ENCODE results near the gene LRRC74B. TPM values are rescaled to one million over a fixed set of nuclear protein-coding genes. Genes with fewer than 3 reads are reported as not detected.
"Not testable (repeated sequence)": the region's sequence is repeated elsewhere in the genome, so short reads cannot be mapped to it uniquely, and the experiment has no call there.

The LRRC74B gene
- total RNA-seq, 1 donor from 2014 or later = not detected

- DNase-seq (ENCODE audit: low spot score) = not testable (repeated sequence)
- intact Hi-C loops (cut with DNase I) = loop anchor here (5.0 kb wide), 1 partner anchor 36 kb away; no protein-coding TSS in a partner anchor
Measured at GRCh38 chr22:21048448-21048847, 2.7 kb downstream of the LRRC74B start.

GRCh38 chr22:21048965-21049364, 3.2 kb downstream of the LRRC74B start:
- intact Hi-C loops (cut with DNase I) = loop anchor here (5.0 kb wide), 1 partner anchor 37 kb away; no protein-coding TSS in a partner anchor
- not testable (repeated sequence) for DNase-seq (ENCODE audit: low spot score)

GRCh38 chr22:21051145-21051830, 5.5 kb downstream of the LRRC74B start:
- intact Hi-C loops (cut with DNase I) = no loop called here
- no peak for DNase-seq (ENCODE audit: low spot score)

- intact Hi-C loops (cut with DNase I) = no loop called here
- DNase-seq (ENCODE audit: low spot score) = no peak
Measured at GRCh38 chr22:21051831-21052400, 6.2 kb downstream of the LRRC74B start.

GRCh38 chr22:21052715-21053459, 7.1 kb downstream of the LRRC74B start:
- intact Hi-C loops (cut with DNase I) = no loop called here
- DNase-seq (ENCODE audit: low spot score) = no peak

- DNase-seq (ENCODE audit: low spot score) = no peak
- intact Hi-C loops (cut with DNase I) = no loop called here
Measured at GRCh38 chr22:21054046-21054713, 8.4 kb downstream of the LRRC74B start.

- intact Hi-C loops (cut with DNase I) = no loop called here
- DNase-seq (ENCODE audit: low spot score) = no peak
Measured at GRCh38 chr22:21054714-21055563, 9.2 kb downstream of the LRRC74B start.

- intact Hi-C loops (cut with DNase I) = no loop called here
- no peak for DNase-seq (ENCODE audit: low spot score)
Measured at GRCh38 chr22:21055564-21055834, 9.8 kb downstream of the LRRC74B start.

- DNase-seq (ENCODE audit: low spot score) = no peak
- intact Hi-C loops (cut with DNase I) = no loop called here
Measured at GRCh38 chr22:21055880-21056319, 10.2 kb downstream of the LRRC74B start.

- intact Hi-C loops (cut with DNase I); DNase-seq (ENCODE audit: low spot score): not testable (repeated sequence)
Measured at GRCh38 chr22:21060363-21060762, 14.6 kb downstream of the LRRC74B start.

GRCh38 chr22:21061660-21062321, 16.0 kb downstream of the LRRC74B start:
- DNase-seq (ENCODE audit: low spot score); intact Hi-C loops (cut with DNase I): not testable (repeated sequence)

- intact Hi-C loops (cut with DNase I); DNase-seq (ENCODE audit: low spot score): not testable (repeated sequence)
Measured at GRCh38 chr22:21064425-21064824, 18.7 kb downstream of the LRRC74B start.

- intact Hi-C loops (cut with DNase I) = no loop called here
Measured at GRCh38 chr22:21064917-21065864, 19.4 kb downstream of the LRRC74B start.

GRCh38 chr22:21067075-21067900, 21.5 kb downstream of the LRRC74B start:
- intact Hi-C loops (cut with DNase I) = no loop called here
- peak; percentile 66 for DNase-seq (ENCODE audit: low spot score)

More at GRCh38 chr22:21064917-21065864, 19.4 kb downstream of the LRRC74B start:
- peak; percentile 27 for DNase-seq (ENCODE audit: low spot score)

- intact Hi-C loops (cut with DNase I) = no loop called here
- DNase-seq (ENCODE audit: low spot score) = peak; percentile 53
Measured at GRCh38 chr22:21067901-21068680, 22.3 kb downstream of the LRRC74B start.

GRCh38 chr22:21068681-21069276, 23.0 kb downstream of the LRRC74B start:
- intact Hi-C loops (cut with DNase I) = no loop called here
- DNase-seq (ENCODE audit: low spot score) = no peak

Data from cardiac septum (tissue), 1 donor.